WTC11 (cell line): ENCODE measurements around the gene ZMIZ2. TPM values are rescaled to one million over a fixed set of nuclear protein-coding genes. Genes with fewer than 3 reads are reported as not detected.

Source experiments
- ATAC-seq: fragments of 200-7000 bp; cut with Tn5 transposase; 2 replicates; pipeline ENCODE4 v1.10.0; 2021; ENCODE audit warnings: mild to moderate bottlenecking, moderate library complexity
- CTCF ChIA-PET: fragments of 300-600 bp; sonication (Branson Sonifier 250); formaldehyde crosslinking; loops from one replicate; lab custom pipeline; 2021; ENCODE audit warnings: antibody characterized with exemption; lab: Charles Lee
- POLR2A ChIA-PET: fragments of 350-600 bp; sonication (Branson Sonifier 250); formaldehyde crosslinking; loops from one replicate; lab custom pipeline; 2021; ENCODE audit warnings: antibody characterized with exemption; lab: Charles Lee
- DNase-seq: peaks from one replicate; pipeline ENCODE4 v3.0.0; 2021; ENCODE audit warnings: low spot score
- H3K27ac Mint-ChIP-seq: 2 replicates; pipeline ENCODE4 v1.8.0; 2021; ENCODE audit warnings: mixed read lengths
- H3K27me3 Mint-ChIP-seq: 2 replicates; pipeline ENCODE4 v1.8.0; 2021; ENCODE audit warnings: low read depth, mild to moderate bottlenecking, moderate library complexity, mixed read lengths
- H3K36me3 Mint-ChIP-seq: 2 replicates; pipeline ENCODE4 v1.8.0; 2021; ENCODE audit warnings: mixed read lengths
- H3K4me1 Mint-ChIP-seq: 2 replicates; pipeline ENCODE4 v1.8.0; 2022; ENCODE audit warnings: mixed read lengths
- H3K4me3 Mint-ChIP-seq: 2 replicates; pipeline ENCODE4 v1.8.0; 2021; ENCODE audit warnings: mild to moderate bottlenecking, moderate library complexity, mixed read lengths
- H3K9me3 Mint-ChIP-seq: 2 replicates; pipeline ENCODE4 v1.8.0; 2021; ENCODE audit warnings: mixed read lengths
- CREM ChIP-seq: sonication (generic); formaldehyde crosslinking; IDR thresholded peaks from 2 replicates; pipeline ENCODE4 v1.8.1; 2022; ENCODE audit warnings: mild to moderate bottlenecking, missing genetic modification reagents, moderate library complexity
- EMX1 ChIP-seq: fragments of 250-450 bp; sonication (Bioruptor Pico); IDR thresholded peaks from 2 replicates; pipeline ENCODE4 v1.8.0; 2021; ENCODE audit warnings: mild to moderate bottlenecking
- ESRRA ChIP-seq: sonication (generic); formaldehyde crosslinking; IDR thresholded peaks from 2 replicates; pipeline ENCODE4 v1.8.1; 2022; ENCODE audit warnings: mild to moderate bottlenecking, missing genetic modification reagents, borderline replicate concordance
- ETV6 ChIP-seq: sonication (generic); formaldehyde crosslinking; IDR thresholded peaks from 2 replicates; pipeline ENCODE4 v1.8.1; 2022; ENCODE audit warnings: mild to moderate bottlenecking, missing genetic modification reagents
- IRF2 ChIP-seq: sonication (generic); formaldehyde crosslinking; IDR thresholded peaks from 2 replicates; pipeline ENCODE4 v1.8.0; 2022; ENCODE audit warnings: low read depth, missing genetic modification reagents, borderline replicate concordance
- MYBL2 ChIP-seq: sonication (generic); formaldehyde crosslinking; IDR thresholded peaks from 2 replicates; pipeline ENCODE4 v1.8.1; 2023; ENCODE audit warnings: mild to moderate bottlenecking, moderate library complexity, missing genetic modification reagents
- NFE2L1 ChIP-seq: sonication (generic); formaldehyde crosslinking; IDR thresholded peaks from 2 replicates; pipeline ENCODE4 v1.8.1; 2023; ENCODE audit warnings: missing genetic modification reagents
- NR3C1 ChIP-seq: sonication (generic); formaldehyde crosslinking; conservative IDR thresholded peaks from 2 replicates; pipeline ENCODE4 v1.8.1; 2023; ENCODE audit warnings: low read depth, mild to moderate bottlenecking, missing genetic modification reagents
- SOX15 ChIP-seq: fragments of 250-450 bp; sonication (Bioruptor Pico); IDR thresholded peaks from 2 replicates; pipeline ENCODE4 v1.9.0; 2021; ENCODE audit warnings: mild to moderate bottlenecking
- TEAD4 ChIP-seq: sonication (generic); formaldehyde crosslinking; IDR thresholded peaks from 2 replicates; pipeline ENCODE4 v1.8.0; 2022; ENCODE audit warnings: mild to moderate bottlenecking, missing genetic modification reagents
- ZNF317 ChIP-seq: sonication (generic); formaldehyde crosslinking; IDR thresholded peaks from 2 replicates; pipeline ENCODE4 v1.8.1; 2023; ENCODE audit warnings: low read depth, mild to moderate bottlenecking, moderate library complexity, missing genetic modification reagents, borderline replicate concordance
- ZNF396 ChIP-seq: fragments of 250-450 bp; sonication (Bioruptor Pico); IDR thresholded peaks from 2 replicates; pipeline ENCODE4 v1.8.0; 2021; ENCODE audit warnings: mild to moderate bottlenecking, moderate library complexity, borderline replicate concordance
- ZNF416 ChIP-seq: fragments of 250-450 bp; sonication (Bioruptor Pico); IDR thresholded peaks from 2 replicates; pipeline ENCODE4 v1.9.0; 2021; ENCODE audit warnings: mild to moderate bottlenecking, inconsistent platforms
- ZNF671 ChIP-seq: fragments of 250-450 bp; sonication (Bioruptor Pico); IDR thresholded peaks from 2 replicates; pipeline ENCODE4 v1.8.0; 2021; ENCODE audit warnings: mild to moderate bottlenecking
- total RNA-seq: library from RNA; stranded (reverse); gene quantifications from 3 replicates; pipeline ENCODE4 v1.2.3, GENCODE V29; 2021
- TF ChIP-seq, protein P1 (sequence below): fragments of 250-450 bp; sonication (Bioruptor Pico); IDR thresholded peaks from 2 replicates; pipeline ENCODE4 v2.1.2; 2022; ENCODE audit warnings: mild to moderate bottlenecking, moderate library complexity
- TF ChIP-seq, protein P2 (sequence below): sonication (generic); formaldehyde crosslinking; conservative IDR thresholded peaks from 2 replicates; pipeline ENCODE4 v1.8.1; 2023; ENCODE audit warnings: mild to moderate bottlenecking, low read depth, missing genetic modification reagents, moderate library complexity
- TF ChIP-seq, protein P3 (sequence below): fragments of 250-450 bp; sonication (Bioruptor Pico); IDR thresholded peaks from 2 replicates; pipeline ENCODE4 v1.9.0; 2021; ENCODE audit warnings: moderate library complexity, mild to moderate bottlenecking, inconsistent platforms, borderline replicate concordance
- TF ChIP-seq, protein P4 (sequence below): sonication (generic); formaldehyde crosslinking; IDR thresholded peaks from 2 replicates; pipeline ENCODE4 v1.8.0; 2022; ENCODE audit warnings: mild to moderate bottlenecking, missing genetic modification reagents
- TF ChIP-seq, protein P5 (sequence below): sonication (generic); formaldehyde crosslinking; IDR thresholded peaks from 2 replicates; pipeline ENCODE4 v1.8.0; 2022; ENCODE audit warnings: missing genetic modification reagents
- TF ChIP-seq, protein P6 (sequence below): fragments of 200-600 bp; IDR thresholded peaks from 2 replicates; pipeline ENCODE4 v1.8.0; 2022; ENCODE audit warnings: antibody characterized with exemption
- TF ChIP-seq, protein P7 (sequence below): sonication (generic); formaldehyde crosslinking; IDR thresholded peaks from 2 replicates; pipeline ENCODE4 v1.8.1; 2022; ENCODE audit warnings: mild to moderate bottlenecking, moderate library complexity, missing genetic modification reagents
- TF ChIP-seq, protein P8 (sequence below): sonication (generic); formaldehyde crosslinking; IDR thresholded peaks from 2 replicates; pipeline ENCODE4 v1.8.1; 2022; ENCODE audit warnings: mild to moderate bottlenecking, missing genetic modification reagents, moderate library complexity, borderline replicate concordance

ZMIZ2 gene
- total RNA-seq, 1 experiment from 2014 or later: 102 TPM

DNA sequence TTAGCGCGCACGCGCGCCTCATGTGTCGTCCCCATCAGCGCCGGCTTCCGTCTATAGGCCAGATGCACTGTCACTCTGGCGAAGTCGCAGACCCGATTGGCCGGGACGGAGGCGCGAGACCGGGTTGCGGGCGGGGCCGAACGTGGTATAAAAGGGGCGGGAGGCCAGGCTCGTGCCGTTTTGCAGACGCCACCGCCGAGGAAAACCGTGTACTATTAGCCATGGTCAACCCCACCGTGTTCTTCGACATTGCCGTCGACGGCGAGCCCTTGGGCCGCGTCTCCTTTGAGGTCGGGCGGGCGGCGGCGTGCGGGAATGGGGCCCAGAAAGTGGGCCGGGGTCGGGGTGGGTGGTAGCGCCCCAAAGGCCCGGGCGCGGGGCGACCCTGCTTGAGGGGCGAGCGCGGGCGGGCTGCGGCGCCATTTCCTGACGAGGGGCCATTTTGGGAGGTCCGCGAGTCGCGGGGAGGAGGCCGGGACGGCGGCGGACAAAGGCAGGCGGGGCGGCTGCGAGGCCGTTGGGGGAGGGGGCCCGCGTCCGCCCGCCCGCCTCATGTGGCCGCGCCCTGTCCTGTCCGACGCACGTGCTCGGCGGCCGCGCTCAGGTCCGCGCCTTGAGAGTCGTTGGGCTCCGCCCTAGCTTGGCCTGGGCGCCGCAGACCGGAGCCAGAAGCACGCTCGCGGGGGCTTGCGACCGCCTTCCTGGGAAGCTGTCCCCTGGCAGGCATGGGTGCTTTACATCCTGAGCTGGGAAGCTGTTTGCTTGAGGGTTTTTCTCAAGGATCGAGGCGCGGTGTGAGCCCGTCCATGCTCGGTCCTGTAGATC lies 48.1 kb downstream of the ZMIZ2 start, which contains the start of gene PPIA:
Gene PPIA, plus strand, starts transcription at position 178 of the 825 bp plus-strand sequence. Its CDS starts 44 bp downstream, at position 222.
- ATAC-seq (peak; percentile 92), DNase-seq (peak; percentile 98)
- peak within 1 kb of the TSS; percentile 99 for H3K27ac Mint-ChIP-seq
- no peaks in the 10 kb centered on the region for H3K27me3 Mint-ChIP-seq
- peaks cover 18% of the 10 kb centered on the region for H3K4me1 Mint-ChIP-seq
- peaks cover 45% of the 10 kb centered on the region for H3K36me3 Mint-ChIP-seq
- no peaks in the 10 kb centered on the region for H3K9me3 Mint-ChIP-seq
- CTCF ChIA-PET: interaction anchor here (1.9 kb wide), 1 partner anchor 51 kb away, joined by 7 read pairs; the partner anchor contains the start of gene H2AZ2
- POLR2A ChIA-PET: interaction anchor here (0.5 to 1.1 kb wide), 3 partner anchors 51 to 233 kb away, joined by 3 to 7 read pairs (median 3); partner anchors contain the start of gene H2AZ2
- H3K4me3 Mint-ChIP-seq: peak within 1 kb of the TSS; percentile 100
- TF ChIP-seq IRF2 (no peak), CREM (CRISPR knock-in tag) (0 out of 2 replicates have a peak, but pooled peaks have one; percentile 14), ZNF671 (peak; percentile 96), EMX1 (peak; percentile 95), TEAD4 (CRISPR knock-in tag) (peak; percentile 32; the same call in 1 of the 2 replicates), ZNF416 (peak; percentile 99), ZNF396 (CRISPR knock-in tag) (no peak), NR3C1 (CRISPR knock-in tag) (no peak), NFE2L1 (no peak), ZNF317 (CRISPR knock-in tag) (no peak), ETV6 (CRISPR knock-in tag) (peak; percentile 84; the same call in 1 of the 2 replicates), ESRRA (CRISPR knock-in tag) (peak; percentile 77; the same call in 1 of the 2 replicates), SOX15 (CRISPR knock-in tag) (no peak), MYBL2 (CRISPR knock-in tag) (0 out of 2 replicates have a peak, but pooled peaks have one; percentile 19)
- TF ChIP-seq, protein P1, sequence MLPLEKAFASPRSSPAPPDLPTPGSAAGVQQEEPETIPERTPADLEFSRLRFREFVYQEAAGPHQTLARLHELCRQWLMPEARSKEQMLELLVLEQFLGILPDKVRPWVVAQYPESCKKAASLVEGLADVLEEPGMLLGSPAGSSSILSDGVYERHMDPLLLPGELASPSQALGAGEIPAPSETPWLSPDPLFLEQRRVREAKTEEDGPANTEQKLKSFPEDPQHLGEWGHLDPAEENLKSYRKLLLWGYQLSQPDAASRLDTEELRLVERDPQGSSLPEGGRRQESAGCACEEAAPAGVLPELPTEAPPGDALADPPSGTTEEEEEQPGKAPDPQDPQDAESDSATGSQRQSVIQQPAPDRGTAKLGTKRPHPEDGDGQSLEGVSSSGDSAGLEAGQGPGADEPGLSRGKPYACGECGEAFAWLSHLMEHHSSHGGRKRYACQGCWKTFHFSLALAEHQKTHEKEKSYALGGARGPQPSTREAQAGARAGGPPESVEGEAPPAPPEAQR (CRISPR knock-in tag): no peak
- TF ChIP-seq, protein P2, sequence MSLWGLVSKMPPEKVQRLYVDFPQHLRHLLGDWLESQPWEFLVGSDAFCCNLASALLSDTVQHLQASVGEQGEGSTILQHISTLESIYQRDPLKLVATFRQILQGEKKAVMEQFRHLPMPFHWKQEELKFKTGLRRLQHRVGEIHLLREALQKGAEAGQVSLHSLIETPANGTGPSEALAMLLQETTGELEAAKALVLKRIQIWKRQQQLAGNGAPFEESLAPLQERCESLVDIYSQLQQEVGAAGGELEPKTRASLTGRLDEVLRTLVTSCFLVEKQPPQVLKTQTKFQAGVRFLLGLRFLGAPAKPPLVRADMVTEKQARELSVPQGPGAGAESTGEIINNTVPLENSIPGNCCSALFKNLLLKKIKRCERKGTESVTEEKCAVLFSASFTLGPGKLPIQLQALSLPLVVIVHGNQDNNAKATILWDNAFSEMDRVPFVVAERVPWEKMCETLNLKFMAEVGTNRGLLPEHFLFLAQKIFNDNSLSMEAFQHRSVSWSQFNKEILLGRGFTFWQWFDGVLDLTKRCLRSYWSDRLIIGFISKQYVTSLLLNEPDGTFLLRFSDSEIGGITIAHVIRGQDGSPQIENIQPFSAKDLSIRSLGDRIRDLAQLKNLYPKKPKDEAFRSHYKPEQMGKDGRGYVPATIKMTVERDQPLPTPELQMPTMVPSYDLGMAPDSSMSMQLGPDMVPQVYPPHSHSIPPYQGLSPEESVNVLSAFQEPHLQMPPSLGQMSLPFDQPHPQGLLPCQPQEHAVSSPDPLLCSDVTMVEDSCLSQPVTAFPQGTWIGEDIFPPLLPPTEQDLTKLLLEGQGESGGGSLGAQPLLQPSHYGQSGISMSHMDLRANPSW: no peak
- TF ChIP-seq, protein P3, sequence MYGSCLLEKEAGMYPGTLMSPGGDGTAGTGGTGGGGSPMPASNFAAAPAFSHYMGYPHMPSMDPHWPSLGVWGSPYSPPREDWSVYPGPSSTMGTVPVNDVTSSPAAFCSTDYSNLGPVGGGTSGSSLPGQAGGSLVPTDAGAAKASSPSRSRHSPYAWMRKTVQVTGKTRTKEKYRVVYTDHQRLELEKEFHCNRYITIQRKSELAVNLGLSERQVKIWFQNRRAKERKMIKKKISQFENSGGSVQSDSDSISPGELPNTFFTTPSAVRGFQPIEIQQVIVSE (CRISPR knock-in tag): peak; percentile 59; the same call in 1 of the 2 replicates
- TF ChIP-seq, protein P4, sequence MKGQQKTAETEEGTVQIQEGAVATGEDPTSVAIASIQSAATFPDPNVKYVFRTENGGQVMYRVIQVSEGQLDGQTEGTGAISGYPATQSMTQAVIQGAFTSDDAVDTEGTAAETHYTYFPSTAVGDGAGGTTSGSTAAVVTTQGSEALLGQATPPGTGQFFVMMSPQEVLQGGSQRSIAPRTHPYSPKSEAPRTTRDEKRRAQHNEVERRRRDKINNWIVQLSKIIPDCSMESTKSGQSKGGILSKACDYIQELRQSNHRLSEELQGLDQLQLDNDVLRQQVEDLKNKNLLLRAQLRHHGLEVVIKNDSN (CRISPR knock-in tag): no peak; the same call in 1 of the 2 replicates
- TF ChIP-seq, protein P5, sequence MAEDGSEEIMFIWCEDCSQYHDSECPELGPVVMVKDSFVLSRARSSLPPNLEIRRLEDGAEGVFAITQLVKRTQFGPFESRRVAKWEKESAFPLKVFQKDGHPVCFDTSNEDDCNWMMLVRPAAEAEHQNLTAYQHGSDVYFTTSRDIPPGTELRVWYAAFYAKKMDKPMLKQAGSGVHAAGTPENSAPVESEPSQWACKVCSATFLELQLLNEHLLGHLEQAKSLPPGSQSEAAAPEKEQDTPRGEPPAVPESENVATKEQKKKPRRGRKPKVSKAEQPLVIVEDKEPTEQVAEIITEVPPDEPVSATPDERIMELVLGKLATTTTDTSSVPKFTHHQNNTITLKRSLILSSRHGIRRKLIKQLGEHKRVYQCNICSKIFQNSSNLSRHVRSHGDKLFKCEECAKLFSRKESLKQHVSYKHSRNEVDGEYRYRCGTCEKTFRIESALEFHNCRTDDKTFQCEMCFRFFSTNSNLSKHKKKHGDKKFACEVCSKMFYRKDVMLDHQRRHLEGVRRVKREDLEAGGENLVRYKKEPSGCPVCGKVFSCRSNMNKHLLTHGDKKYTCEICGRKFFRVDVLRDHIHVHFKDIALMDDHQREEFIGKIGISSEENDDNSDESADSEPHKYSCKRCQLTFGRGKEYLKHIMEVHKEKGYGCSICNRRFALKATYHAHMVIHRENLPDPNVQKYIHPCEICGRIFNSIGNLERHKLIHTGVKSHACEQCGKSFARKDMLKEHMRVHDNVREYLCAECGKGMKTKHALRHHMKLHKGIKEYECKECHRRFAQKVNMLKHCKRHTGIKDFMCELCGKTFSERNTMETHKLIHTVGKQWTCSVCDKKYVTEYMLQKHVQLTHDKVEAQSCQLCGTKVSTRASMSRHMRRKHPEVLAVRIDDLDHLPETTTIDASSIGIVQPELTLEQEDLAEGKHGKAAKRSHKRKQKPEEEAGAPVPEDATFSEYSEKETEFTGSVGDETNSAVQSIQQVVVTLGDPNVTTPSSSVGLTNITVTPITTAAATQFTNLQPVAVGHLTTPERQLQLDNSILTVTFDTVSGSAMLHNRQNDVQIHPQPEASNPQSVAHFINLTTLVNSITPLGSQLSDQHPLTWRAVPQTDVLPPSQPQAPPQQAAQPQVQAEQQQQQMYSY (CRISPR knock-in tag): no peak
- TF ChIP-seq, protein P6, sequence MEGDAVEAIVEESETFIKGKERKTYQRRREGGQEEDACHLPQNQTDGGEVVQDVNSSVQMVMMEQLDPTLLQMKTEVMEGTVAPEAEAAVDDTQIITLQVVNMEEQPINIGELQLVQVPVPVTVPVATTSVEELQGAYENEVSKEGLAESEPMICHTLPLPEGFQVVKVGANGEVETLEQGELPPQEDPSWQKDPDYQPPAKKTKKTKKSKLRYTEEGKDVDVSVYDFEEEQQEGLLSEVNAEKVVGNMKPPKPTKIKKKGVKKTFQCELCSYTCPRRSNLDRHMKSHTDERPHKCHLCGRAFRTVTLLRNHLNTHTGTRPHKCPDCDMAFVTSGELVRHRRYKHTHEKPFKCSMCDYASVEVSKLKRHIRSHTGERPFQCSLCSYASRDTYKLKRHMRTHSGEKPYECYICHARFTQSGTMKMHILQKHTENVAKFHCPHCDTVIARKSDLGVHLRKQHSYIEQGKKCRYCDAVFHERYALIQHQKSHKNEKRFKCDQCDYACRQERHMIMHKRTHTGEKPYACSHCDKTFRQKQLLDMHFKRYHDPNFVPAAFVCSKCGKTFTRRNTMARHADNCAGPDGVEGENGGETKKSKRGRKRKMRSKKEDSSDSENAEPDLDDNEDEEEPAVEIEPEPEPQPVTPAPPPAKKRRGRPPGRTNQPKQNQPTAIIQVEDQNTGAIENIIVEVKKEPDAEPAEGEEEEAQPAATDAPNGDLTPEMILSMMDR: no peak
- TF ChIP-seq, protein P7, sequence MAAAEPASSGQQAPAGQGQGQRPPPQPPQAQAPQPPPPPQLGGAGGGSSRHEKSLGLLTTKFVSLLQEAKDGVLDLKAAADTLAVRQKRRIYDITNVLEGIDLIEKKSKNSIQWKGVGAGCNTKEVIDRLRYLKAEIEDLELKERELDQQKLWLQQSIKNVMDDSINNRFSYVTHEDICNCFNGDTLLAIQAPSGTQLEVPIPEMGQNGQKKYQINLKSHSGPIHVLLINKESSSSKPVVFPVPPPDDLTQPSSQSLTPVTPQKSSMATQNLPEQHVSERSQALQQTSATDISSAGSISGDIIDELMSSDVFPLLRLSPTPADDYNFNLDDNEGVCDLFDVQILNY (CRISPR knock-in tag): 0 out of 2 replicates have a peak, but pooled peaks have one; percentile 78
- TF ChIP-seq, protein P8, sequence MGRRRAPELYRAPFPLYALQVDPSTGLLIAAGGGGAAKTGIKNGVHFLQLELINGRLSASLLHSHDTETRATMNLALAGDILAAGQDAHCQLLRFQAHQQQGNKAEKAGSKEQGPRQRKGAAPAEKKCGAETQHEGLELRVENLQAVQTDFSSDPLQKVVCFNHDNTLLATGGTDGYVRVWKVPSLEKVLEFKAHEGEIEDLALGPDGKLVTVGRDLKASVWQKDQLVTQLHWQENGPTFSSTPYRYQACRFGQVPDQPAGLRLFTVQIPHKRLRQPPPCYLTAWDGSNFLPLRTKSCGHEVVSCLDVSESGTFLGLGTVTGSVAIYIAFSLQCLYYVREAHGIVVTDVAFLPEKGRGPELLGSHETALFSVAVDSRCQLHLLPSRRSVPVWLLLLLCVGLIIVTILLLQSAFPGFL (CRISPR knock-in tag): 0 out of 2 replicates have a peak, but pooled peaks have one; percentile 33
